ENCODE results near the gene MARCHF3.
"Not testable (repeated sequence)": the region's sequence is repeated elsewhere in the genome, so short reads cannot be mapped to it uniquely, and the experiment has no call there.

The MARCHF3 gene

DNA sequence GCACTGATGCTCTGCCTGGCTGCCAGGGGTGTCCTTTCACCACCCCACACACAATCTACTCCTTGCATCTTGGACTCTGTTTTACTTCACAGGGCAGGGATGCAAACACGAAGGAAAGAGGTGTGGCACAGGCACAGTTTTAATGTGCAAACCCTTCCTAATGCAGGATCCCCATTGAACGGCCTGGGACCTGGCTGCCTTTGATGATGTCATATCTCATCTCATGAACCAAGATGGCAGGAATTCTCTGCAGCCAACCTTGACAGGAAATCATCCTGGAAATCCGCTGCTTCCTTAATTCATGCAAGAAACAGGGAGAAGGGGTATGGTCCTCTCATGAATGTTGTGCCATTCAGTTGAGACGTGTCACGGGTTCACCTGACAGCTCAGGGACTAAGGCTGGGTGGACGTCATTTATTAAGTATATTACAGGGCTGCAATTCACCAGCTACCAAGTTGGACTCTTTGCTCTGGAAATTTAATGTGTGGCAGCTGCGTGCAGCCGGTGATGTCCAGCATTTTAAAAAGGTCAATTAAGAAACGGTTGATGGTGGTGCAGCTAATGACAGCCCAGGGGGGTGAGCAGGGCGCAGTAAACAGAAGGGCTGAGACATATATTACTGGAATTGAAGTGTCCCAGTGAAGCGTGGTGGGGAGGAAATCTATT, 161.9 kb downstream of the MARCHF3 start:
- DNase-seq = no peak

DNA sequence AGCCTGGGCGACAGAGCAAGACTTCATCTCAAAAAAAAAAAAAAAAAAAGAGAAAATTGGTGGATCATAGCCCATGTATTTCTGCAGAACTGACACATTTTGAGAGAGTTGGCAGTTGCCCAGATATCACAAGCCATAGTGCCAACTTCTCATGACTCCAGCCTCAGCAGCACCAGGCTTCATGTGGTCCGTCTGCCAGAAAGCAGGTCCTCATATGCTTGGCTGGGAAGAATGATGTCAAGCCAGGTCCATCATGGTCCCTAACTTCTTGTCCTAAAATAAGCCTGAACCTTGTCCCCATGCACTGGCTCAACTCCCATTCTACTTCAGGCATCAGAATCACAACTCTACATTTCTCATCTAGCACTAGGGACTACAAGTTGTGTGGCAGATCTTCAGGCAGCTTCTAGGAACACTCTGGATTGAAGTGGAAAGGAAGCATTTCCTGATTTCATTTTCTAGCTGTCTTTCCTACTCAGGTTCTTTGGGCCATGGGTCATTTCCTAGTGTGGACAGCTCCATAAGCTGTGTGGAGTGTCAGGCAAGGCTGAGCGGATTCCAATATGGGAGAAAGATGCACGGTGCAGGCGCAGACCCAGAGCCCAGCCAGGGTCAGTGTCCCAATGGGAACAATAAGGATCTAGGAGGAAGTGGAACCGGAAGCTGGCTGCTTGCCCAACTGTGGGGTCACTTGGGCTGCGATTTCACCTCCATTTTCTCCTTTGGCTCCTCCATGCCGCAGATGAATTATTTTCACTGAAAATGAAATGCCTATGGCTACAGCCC, 163.3 kb downstream of the MARCHF3 start:
- no peak for DNase-seq

DNA sequence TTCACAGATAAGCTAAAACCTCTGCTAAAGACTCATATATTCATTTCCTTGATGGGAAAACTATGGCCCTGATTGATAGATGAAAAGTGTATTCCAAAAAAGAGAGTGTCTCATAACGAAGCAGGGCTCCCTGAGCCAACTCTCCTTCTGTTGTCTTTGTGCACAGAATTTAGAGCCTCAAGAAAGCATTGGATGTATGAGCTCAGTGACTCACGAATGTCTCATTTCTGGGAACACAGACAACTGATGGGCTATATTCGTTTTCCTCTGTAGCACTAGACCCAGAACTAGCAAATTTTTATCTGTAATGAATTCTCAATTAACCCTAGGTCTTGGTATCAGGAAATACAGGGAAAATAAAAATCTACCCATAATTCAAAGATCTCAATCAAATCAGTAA, 165.1 kb downstream of the MARCHF3 start:
- DNase-seq = no peak

DNA sequence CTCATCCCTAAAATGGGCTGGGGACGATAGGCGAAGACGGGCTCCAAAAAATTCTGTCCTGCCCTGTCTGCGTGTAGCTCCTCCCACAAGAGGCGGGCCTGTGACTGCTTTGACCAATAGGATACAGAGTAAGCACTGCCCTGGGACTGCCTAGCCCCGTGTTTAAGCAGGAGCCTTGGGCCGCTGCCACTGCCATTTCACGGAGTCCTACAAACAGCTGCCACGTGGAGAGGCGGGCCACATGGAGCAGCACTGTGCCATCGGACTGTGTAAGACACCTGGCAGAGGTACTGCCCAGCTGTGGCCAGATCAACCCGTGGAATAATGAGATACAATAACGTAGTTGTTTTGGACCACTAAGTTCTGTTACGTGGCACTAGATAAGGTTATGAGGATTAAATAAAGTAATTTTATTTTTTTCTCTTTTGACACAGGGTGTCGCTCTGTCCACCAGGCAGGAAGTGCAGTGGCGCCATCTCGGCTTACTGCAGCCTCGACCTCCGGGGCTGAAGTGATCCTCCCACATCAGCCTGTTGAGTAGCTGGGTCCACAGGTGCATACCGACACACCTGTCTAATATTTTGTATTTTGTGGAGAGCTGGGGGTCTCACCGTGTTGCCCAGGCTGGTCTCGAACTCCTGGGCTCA, 166.2 kb downstream of the MARCHF3 start:
- peak; percentile 71 for DNase-seq

DNA sequence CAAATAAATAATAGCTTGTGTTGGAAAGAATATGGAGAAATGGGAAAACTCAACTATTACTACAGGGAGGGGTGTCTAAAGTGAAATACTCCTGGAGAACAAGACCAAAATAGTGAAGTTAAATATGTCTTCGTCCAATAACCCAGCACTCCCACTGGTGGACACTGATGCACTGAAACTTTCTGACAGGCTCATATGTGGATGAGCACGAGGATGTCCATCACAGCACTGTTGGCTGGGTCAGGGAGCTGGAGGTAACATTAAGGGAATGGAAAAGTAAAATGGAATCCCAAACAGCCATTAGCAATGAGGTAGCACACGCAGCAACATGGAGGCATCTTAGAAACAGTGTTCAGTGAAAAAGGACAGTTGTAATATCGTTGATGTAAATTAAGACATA, 167.0 kb downstream of the MARCHF3 start:
- no peak for DNase-seq

DNA sequence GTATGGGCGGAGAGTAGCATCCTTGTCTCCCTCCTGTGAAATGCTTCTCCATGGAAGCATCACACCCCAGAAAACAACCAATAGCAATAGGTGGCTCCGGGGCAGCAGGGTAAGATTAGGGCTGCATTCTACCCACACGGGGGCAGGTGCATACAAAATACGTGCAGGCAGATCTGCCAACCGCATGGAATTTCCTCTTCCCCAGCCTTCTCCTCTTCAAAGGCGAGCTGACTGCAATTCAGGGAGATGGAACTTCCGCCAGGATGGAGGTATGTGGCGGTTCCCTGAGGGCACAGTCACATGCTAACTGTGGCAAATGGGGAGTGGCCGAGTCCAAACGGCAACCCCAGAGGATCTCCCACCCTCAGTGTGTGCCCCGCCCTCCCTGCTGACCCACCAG, 171.9 kb downstream of the MARCHF3 start:
- DNase-seq = no peak

DNA sequence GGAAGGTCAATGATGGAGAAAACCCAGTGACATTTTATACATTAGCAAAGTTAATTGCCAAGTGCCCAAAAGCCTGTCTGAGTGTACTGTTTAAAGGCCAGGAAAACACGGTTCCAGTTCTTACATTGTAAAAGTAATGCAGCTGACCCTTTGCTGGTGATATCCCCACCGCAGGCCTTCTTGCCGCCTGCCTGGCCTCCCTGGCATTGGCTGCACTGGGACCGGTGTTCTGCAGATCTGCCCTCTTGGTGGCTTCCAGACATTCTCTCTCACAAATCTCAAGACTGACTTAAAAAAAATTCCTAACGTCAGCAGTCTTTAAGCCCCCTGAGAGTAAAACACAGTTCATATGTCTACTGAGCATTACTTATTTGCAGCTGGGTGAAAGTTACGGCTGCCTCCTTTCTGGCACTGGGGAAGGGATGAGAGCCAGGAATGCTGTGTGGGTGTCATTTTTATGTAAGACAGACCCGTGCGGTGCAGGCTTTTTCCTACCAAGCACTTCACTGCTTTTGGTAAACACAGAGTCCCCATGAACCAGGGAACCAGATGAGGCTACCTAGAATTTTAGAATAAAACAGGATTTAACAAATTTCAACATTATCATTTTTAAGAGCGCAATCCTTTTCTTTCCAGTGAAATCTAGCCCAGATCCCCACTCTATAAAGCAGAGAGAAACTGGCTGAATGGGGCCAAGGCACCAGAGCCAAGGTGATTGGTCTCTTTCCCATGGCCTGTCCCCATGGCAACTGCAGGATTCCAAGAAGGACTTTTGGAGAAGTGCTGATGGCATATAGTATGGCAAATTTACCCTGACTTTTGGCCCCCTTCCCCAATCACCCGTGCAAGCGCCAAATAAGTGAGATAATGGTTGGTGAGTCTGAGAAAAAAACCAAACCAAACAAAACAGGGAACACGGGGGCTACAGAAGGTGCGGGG, 172.6 kb downstream of the MARCHF3 start:
- DNase-seq = peak; percentile 78

DNA sequence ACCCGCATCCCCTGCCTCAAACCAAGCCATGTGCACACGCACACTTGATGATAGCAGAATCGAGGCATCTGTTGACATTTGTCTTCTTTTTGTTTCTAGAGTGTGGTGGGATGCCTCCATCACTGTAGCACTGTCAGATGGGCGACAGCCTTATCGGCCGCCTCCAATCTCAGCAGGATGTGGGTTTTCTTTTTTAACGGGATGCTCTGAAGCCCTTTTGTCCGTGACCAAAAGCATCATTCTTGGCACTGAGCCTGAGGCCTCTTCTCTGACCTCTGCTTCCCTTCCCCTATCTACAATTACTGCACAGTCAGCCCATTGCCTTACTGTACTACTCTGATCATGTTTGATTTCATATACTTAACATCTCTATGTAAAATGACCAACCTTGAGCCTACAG, 175.1 kb downstream of the MARCHF3 start:
- DNase-seq = no peak

DNA sequence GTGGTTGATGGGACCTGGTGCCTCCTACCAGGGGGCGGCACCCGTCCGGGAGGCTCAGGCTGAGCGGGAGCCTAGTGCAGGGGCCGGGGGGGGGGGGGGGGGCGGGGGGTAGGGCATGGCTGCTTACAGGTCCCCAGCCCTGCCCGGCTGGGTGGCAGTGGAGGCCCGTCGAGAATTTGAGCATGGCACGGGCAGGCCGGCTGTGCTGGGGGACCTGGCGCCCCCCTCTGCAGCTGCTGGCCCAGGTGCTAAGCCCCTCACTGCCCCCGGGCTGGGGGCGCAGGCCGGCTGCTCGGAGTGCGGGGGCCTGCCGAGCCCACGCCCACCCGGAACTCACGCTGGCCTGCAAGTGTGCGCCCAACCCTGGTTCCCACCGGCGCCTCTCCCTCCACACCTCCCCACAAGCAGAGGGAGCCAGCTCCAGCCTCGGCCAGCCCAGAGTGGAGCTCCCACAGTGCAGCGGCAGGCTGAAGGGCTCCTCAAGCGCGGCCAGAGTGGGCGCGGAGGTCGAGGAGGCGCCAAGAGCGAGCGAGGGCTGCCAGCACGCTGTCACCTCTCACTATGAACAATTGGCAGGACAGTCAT, 175.7 kb downstream of the MARCHF3 start:
- DNase-seq = no peak

DNA sequence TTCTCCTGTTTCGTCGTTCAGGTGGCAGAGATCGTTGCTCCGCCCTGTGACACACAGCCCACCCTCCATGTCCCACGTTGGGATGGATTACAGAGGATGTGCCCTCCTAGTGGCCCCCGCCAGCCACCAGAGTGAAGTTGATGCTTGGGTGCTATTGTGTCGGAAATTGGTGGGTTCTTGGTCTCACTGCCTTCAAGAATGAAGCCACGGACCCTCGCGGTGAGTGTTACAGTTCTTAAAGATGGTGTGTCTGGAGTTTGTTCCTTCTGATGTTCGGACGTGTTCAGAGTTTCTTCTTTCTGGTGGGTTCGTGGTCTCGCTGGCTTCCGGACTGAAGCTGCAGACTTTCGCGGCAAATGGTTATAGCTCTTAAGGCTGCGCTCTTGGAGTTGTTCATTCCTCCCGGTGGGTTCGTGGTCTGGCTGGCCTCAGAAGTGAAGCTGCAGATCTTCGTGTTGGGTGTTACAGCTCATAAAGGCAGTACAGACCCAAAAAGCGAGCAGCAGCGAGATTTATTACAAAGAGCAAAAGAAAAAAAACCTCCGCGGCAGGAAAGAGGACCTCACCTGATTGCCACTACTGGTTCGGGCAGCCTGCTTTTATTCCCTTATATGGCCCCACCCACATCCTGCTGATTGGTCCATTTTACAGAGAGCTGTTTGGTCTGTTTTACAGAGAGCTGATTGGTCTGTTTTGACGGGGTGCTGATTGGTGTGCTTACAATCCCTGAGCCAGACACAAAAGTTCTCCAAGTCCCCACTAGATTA, 176.6 kb downstream of the MARCHF3 start:
- not testable (repeated sequence) for DNase-seq

DNA sequence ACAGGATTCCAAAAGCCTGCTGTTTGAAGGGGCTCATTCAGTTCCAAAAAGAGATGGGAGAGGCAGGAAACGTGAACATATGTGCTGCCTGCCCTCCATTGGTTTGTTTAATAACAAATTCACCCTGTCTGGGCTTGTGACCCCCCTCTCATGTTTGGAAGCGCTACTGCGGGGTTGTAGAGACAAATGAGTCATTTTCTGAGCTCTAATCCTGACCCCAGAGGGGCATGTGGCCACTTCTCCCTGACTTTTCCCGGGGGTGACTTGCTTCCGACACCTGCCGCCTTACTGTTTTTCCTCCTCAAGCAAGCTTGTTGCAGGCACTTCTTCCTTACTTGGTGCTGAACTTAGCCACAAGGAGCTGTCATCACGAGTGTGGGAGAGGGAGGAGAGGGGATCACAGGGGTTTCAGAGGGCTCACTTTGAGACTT, 177.5 kb downstream of the MARCHF3 start:
- no peak for DNase-seq

DNA sequence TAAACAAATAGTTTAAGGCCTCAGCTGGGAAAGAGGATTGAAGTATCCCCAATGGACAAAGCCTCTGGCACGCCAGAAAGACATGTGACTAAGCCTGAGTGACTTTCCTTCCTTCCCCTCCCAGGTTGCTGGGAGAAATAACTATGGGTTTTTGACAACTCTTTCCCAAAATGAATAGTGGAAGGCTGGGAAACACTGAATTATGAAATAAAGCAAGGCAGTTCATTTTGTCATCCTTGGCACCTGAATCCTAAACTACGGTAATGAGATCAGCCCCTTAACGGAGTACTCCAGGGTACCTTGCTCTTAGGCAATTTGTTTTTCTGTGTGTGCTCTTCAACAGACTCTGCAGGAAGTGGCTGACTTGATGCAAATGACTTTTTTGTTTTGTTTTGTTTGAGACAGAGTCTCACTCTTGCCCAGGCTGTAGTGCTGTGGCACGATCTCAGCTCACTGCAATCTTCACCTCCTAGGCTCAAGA, 178.2 kb downstream of the MARCHF3 start:
- no peak for DNase-seq

DNA sequence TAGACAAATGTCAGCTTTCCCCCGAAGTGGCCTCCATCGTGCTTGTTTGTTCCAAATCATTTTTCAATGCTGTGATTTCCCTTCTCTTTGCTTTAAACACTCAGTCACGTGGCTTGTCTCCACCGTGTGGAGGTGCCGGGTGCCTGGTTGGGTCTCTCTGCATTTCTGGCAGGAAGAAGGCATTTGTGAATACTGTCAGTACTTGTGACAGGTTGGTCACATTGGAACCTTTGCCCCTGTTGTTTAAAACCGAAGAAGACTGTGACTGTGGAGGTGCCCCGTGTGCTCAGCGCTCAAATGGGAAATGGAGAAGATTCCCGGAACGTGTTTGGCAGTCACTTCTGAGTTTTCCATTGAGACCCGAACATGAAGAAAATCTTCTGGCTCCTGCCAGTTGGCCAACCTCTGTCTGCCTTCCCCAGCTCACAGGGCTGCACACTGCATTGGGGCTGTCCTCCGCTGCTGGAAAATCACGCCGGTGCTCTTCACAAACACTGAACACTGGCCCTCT, 178.8 kb downstream of the MARCHF3 start:
- DNase-seq = peak; percentile 88

DNA sequence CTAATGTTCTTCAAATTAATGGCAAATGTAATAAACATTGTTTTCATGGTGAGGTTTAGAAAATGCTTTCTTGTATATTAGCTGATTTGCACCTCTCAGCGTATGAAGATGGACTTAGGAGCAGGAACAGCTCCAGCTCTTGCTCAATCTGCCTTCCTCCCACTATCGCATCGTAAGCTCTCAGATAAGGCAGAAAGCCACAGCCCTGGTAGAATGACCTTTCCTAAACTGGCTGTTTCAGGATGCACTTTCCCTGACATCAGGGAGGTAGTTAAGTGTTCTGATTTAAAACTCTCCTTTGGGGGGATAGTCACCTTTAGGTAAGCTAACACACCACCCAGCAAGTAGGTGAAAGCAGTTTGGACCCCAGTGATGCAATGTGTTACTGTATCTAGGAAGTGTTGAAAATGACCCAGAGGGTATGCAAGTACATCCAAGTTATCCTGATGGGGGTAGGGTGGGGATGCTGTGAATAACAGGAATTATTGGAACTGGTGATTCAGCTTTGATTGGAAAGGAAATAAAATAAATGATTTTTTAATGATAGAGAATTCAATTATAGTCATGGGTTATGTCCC, 181.2 kb downstream of the MARCHF3 start:
- DNase-seq = no peak

DNA sequence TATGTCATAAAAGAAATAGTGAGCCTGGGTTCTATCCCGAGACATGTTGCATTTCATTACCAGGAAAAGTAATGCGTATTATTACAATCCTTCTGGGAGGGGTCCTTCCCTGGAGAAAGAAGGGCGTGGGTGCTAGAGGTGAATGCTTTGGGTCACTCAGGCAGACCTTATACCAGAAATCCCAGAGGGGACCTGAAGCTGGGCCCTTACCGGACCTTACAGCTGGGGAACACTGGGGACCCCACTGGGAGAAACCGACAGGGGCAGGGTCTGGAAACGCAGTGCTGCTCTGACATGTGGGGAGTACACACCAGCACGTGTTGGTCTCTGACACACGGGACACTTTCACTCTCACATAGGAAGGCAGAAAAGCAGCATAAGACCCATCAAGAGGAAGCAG, 182.1 kb downstream of the MARCHF3 start:
- no peak for DNase-seq

DNA sequence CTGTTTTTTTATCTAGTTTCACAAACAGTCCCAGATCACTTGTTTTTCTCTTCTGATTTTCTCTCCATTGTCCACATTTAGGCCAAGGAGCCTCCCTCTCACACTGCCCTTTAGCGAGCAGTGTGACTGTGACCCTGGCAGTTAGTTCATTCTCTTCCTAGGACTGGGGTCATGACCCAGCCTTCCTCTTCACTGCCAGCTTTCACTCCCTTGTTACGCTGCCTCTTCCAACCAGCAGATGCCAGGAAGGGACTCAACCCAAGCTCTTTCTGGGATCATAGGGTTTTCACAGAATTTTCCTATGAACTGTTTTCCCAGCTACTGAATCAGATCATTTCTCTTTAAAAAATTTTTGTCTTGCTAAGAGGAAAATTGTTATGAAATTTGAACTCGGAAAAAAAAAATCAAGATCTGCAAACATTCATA, 182.5 kb downstream of the MARCHF3 start:
- DNase-seq = no peak

DNA sequence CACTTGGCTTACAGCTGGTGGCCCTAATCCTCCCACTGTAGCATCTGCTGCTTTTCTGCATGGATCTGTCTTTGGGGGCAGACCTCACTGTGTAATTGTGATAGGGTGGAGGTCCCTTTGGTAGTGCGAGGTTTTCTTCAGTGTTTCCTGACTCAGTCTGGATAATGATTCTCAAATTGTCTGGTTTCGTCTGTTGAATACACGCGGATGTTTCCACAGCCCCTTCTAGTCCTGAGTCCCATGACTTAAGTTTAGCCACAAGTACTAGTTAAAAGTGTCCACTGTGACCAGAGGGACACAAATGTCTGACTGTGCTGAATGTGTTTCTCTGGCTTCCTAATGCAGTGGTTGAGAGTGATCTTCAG, 182.9 kb downstream of the MARCHF3 start:
- DNase-seq = no peak

DNA sequence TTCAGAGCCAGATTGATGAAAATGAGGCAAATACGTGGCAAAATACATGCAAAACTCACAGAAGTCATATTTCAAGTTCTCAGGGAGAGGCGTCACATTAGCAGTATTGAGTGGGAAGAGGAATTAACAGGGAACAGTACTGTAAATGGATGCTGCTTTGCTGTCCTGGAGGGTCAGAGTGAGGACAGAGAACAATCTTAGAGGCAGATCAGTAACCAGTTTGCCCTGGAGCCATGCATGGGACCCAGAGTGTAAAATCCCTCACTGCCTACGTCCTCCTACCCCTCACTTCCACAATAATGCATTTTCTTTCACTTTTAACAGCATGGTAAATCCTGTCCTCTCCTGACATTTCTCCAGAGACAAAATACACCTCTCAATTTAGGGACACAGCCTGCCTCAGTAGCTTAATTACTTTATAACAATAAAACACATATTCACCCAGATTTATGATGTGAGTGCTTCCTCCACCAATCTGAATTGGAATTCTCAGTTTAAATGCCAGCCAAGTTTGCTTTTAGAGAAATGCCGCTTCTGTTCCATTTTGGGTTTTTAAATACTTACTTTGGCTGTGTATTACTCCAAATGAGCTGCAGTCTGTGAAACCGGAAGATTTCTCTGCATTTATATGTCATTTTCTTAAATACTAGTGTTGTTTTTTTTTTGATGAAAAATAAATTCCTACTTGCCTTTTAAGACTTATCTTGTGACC, 183.5 kb downstream of the MARCHF3 start:
- no peak for DNase-seq

DNA sequence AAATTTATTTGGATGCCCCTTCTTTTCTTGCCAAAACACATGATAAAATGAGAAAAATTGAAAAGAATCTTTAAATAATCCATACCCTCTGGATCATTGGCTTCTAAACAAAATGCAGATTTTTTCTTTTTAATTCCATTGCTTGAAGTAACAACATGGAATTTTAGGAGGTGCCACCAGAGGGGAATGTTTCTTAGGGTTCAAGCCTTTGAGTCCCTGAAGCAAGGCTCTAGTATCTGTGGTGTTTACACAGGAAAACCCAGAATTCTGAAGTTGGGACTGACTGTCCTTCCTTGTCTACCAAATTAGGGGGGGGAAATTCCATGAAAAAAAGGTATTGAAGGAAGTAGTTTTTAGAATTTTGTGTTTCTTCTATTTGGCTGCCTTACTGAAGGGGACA, 184.0 kb downstream of the MARCHF3 start:
- DNase-seq = no peak

DNA sequence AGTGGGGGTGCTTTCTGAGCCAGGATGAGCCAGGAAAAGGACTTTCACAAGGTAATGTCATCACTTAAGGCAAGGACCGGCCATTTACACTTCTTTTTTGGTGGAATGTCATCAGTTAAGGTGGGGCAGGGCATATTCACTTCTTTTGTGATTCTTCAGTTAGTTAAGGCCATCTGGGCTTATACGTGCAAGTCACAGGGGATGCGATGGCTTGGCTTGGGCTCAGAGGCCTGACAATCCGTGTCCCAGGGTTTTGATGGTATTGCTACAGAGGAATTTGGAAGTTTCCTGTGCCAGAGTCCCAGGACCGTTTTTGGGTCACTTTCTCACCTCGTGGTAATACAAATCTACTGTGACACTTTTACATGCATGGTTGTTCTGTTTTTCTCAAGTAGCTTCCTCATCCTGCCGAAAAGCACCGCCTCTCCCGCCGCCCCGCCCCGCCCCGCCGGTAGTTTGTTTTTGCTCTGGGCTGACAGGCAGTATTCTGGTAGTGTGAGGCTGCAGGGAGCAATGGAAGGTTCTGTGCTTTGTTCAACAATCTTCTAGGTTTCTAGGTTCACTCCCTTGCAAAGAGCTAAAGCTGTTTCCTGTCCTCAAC, 184.8 kb downstream of the MARCHF3 start:
- DNase-seq = peak; percentile 73

Measured in femur (tissue), 1 donor.